ENCODE measurements around the gene NCKAP5.

NCKAP5 gene

GRCh38 chr2:133424876-133425275, 143.4 kb downstream of the NCKAP5 start:
- H3K4me1 ChIP-seq (ENCODE audit: control insufficient read depth, insufficient read depth, low read length, unreplicated experiment) = no peaks in the 10 kb centered on the region
- no peaks in the 10 kb centered on the region for H3K27me3 ChIP-seq (ENCODE audit: insufficient read depth, low read length)
- H3K4me3 ChIP-seq (ENCODE audit: low read depth, low read length) = no peak overlapping the region
- H3K36me3 ChIP-seq (ENCODE audit: insufficient read depth, low read length) = no peaks in the 10 kb centered on the region
- H3K79me2 ChIP-seq (ENCODE audit: control insufficient read depth, insufficient read depth, low read length, unreplicated experiment) = no peaks in the 10 kb centered on the region
- no peak overlapping the region for H2AFZ ChIP-seq (ENCODE audit: low read length, unreplicated experiment)
- no peak overlapping the region for H3K27ac ChIP-seq (ENCODE audit: low read depth, low read length)

GRCh38 chr2:133422931-133423351, 145.3 kb downstream of the NCKAP5 start:
- H3K27ac ChIP-seq (ENCODE audit: low read depth, low read length) = no peak overlapping the region
- no peaks in the 10 kb centered on the region for H3K79me2 ChIP-seq (ENCODE audit: control insufficient read depth, insufficient read depth, low read length, unreplicated experiment)
- H3K4me3 ChIP-seq (ENCODE audit: low read depth, low read length) = no peak overlapping the region

GRCh38 chr2:133421516-133422324, 146.5 kb downstream of the NCKAP5 start:
- Histone ChIP-seq H3K4me1 (ENCODE audit: control insufficient read depth, insufficient read depth, low read length, unreplicated experiment) (no peaks in the 10 kb centered on the region), H3K27ac (ENCODE audit: low read depth, low read length) (no peak overlapping the region), H3K4me3 (ENCODE audit: low read depth, low read length) (no peak overlapping the region), H3K27me3 (ENCODE audit: insufficient read depth, low read length) (no peaks in the 10 kb centered on the region), H2AFZ (ENCODE audit: low read length, unreplicated experiment) (no peak overlapping the region), H3K79me2 (ENCODE audit: control insufficient read depth, insufficient read depth, low read length, unreplicated experiment) (no peaks in the 10 kb centered on the region), H3K36me3 (ENCODE audit: insufficient read depth, low read length) (no peaks in the 10 kb centered on the region)

More at GRCh38 chr2:133422931-133423351, 145.3 kb downstream of the NCKAP5 start:
- Histone ChIP-seq H3K36me3 (ENCODE audit: insufficient read depth, low read length) (no peaks in the 10 kb centered on the region), H3K4me1 (ENCODE audit: control insufficient read depth, insufficient read depth, low read length, unreplicated experiment) (no peaks in the 10 kb centered on the region), H2AFZ (ENCODE audit: low read length, unreplicated experiment) (no peak overlapping the region), H3K27me3 (ENCODE audit: insufficient read depth, low read length) (no peaks in the 10 kb centered on the region)

- Histone ChIP-seq H3K27ac (ENCODE audit: low read depth, low read length) (no peak overlapping the region), H3K79me2 (ENCODE audit: control insufficient read depth, insufficient read depth, low read length, unreplicated experiment) (no peaks in the 10 kb centered on the region), H2AFZ (ENCODE audit: low read length, unreplicated experiment) (no peak overlapping the region), H3K27me3 (ENCODE audit: insufficient read depth, low read length) (no peaks in the 10 kb centered on the region), H3K4me1 (ENCODE audit: control insufficient read depth, insufficient read depth, low read length, unreplicated experiment) (no peaks in the 10 kb centered on the region), H3K4me3 (ENCODE audit: low read depth, low read length) (no peak overlapping the region), H3K36me3 (ENCODE audit: insufficient read depth, low read length) (no peaks in the 10 kb centered on the region)
Measured at GRCh38 chr2:133420788-133421187, 147.5 kb downstream of the NCKAP5 start.

GRCh38 chr2:133418671-133419070, 149.6 kb downstream of the NCKAP5 start:
- no peak overlapping the region for H3K27ac ChIP-seq (ENCODE audit: low read depth, low read length)
- no peaks in the 10 kb centered on the region for H3K79me2 ChIP-seq (ENCODE audit: control insufficient read depth, insufficient read depth, low read length, unreplicated experiment)

GRCh38 chr2:133418021-133418420, 150.2 kb downstream of the NCKAP5 start:
- no peak overlapping the region for H3K4me3 ChIP-seq (ENCODE audit: low read depth, low read length)
- no peaks in the 10 kb centered on the region for H3K4me1 ChIP-seq (ENCODE audit: control insufficient read depth, insufficient read depth, low read length, unreplicated experiment)
- no peaks in the 10 kb centered on the region for H3K79me2 ChIP-seq (ENCODE audit: control insufficient read depth, insufficient read depth, low read length, unreplicated experiment)
- no peak overlapping the region for H3K27ac ChIP-seq (ENCODE audit: low read depth, low read length)
- no peaks in the 10 kb centered on the region for H3K27me3 ChIP-seq (ENCODE audit: insufficient read depth, low read length)
- no peaks in the 10 kb centered on the region for H3K36me3 ChIP-seq (ENCODE audit: insufficient read depth, low read length)
- no peak overlapping the region for H2AFZ ChIP-seq (ENCODE audit: low read length, unreplicated experiment)

More at GRCh38 chr2:133418671-133419070, 149.6 kb downstream of the NCKAP5 start:
- H3K36me3 ChIP-seq (ENCODE audit: insufficient read depth, low read length) = no peaks in the 10 kb centered on the region
- H3K4me1 ChIP-seq (ENCODE audit: control insufficient read depth, insufficient read depth, low read length, unreplicated experiment) = no peaks in the 10 kb centered on the region
- H3K27me3 ChIP-seq (ENCODE audit: insufficient read depth, low read length) = no peaks in the 10 kb centered on the region
- no peak overlapping the region for H3K4me3 ChIP-seq (ENCODE audit: low read depth, low read length)
- no peak overlapping the region for H2AFZ ChIP-seq (ENCODE audit: low read length, unreplicated experiment)

- H3K4me1 ChIP-seq (ENCODE audit: control insufficient read depth, insufficient read depth, low read length, unreplicated experiment) = peaks cover 3% of the 10 kb centered on the region
Measured at GRCh38 chr2:133417415-133417814, 150.8 kb downstream of the NCKAP5 start.

GRCh38 chr2:133416736-133417135, 151.5 kb downstream of the NCKAP5 start:
- Histone ChIP-seq H3K27me3 (ENCODE audit: insufficient read depth, low read length) (no peaks in the 10 kb centered on the region), H3K79me2 (ENCODE audit: control insufficient read depth, insufficient read depth, low read length, unreplicated experiment) (no peaks in the 10 kb centered on the region), H3K27ac (ENCODE audit: low read depth, low read length) (no peak overlapping the region), H3K4me3 (ENCODE audit: low read depth, low read length) (no peak overlapping the region), H2AFZ (ENCODE audit: low read length, unreplicated experiment) (no peak overlapping the region), H3K4me1 (ENCODE audit: control insufficient read depth, insufficient read depth, low read length, unreplicated experiment) (peaks cover 3% of the 10 kb centered on the region), H3K36me3 (ENCODE audit: insufficient read depth, low read length) (no peaks in the 10 kb centered on the region)

More at GRCh38 chr2:133417415-133417814, 150.8 kb downstream of the NCKAP5 start:
- H3K36me3 ChIP-seq (ENCODE audit: insufficient read depth, low read length) = no peaks in the 10 kb centered on the region
- H3K4me3 ChIP-seq (ENCODE audit: low read depth, low read length) = no peak overlapping the region
- no peaks in the 10 kb centered on the region for H3K27me3 ChIP-seq (ENCODE audit: insufficient read depth, low read length)
- no peaks in the 10 kb centered on the region for H3K79me2 ChIP-seq (ENCODE audit: control insufficient read depth, insufficient read depth, low read length, unreplicated experiment)
- H3K27ac ChIP-seq (ENCODE audit: low read depth, low read length) = no peak overlapping the region
- H2AFZ ChIP-seq (ENCODE audit: low read length, unreplicated experiment) = no peak overlapping the region

GRCh38 chr2:133416146-133416545, 152.1 kb downstream of the NCKAP5 start:
- Histone ChIP-seq H2AFZ (ENCODE audit: low read length, unreplicated experiment) (no peak overlapping the region), H3K4me1 (ENCODE audit: control insufficient read depth, insufficient read depth, low read length, unreplicated experiment) (peaks cover 3% of the 10 kb centered on the region), H3K79me2 (ENCODE audit: control insufficient read depth, insufficient read depth, low read length, unreplicated experiment) (no peaks in the 10 kb centered on the region), H3K27ac (ENCODE audit: low read depth, low read length) (no peak overlapping the region), H3K4me3 (ENCODE audit: low read depth, low read length) (no peak overlapping the region), H3K36me3 (ENCODE audit: insufficient read depth, low read length) (no peaks in the 10 kb centered on the region), H3K27me3 (ENCODE audit: insufficient read depth, low read length) (no peaks in the 10 kb centered on the region)

GRCh38 chr2:133415210-133415876, 152.9 kb downstream of the NCKAP5 start:
- Histone ChIP-seq H3K27me3 (ENCODE audit: insufficient read depth, low read length) (no peaks in the 10 kb centered on the region), H3K4me1 (ENCODE audit: control insufficient read depth, insufficient read depth, low read length, unreplicated experiment) (peaks cover 3% of the 10 kb centered on the region), H3K4me3 (ENCODE audit: low read depth, low read length) (no peak overlapping the region), H3K27ac (ENCODE audit: low read depth, low read length) (no peak overlapping the region), H3K79me2 (ENCODE audit: control insufficient read depth, insufficient read depth, low read length, unreplicated experiment) (no peaks in the 10 kb centered on the region), H3K36me3 (ENCODE audit: insufficient read depth, low read length) (no peaks in the 10 kb centered on the region), H2AFZ (ENCODE audit: low read length, unreplicated experiment) (no peak overlapping the region)

Data from ACC112 (cell line).